Suprapubic skin (tissue), 4 donors: ENCODE measurements around the gene KIAA0513.

Source experiments
- CTCF ChIP-seq, 2 donors: fragments of 200-600 bp in 1 of 2; fragments of 450-650 bp in 1 of 2; sonication (generic) in 1 of 2; IDR thresholded peaks; one replicate each; pipeline ENCODE4 v1.5.1; 2016 to 2019; ENCODE audit warnings: antibody characterized with exemption in 2 of 2, mild to moderate bottlenecking in 1 of 2, moderate library complexity in 1 of 2
- POLR2A ChIP-seq, 2 donors: fragments of 450-650 bp; IDR thresholded peaks; one replicate each; pipeline ENCODE4 v1.6.1; 2017; ENCODE audit warnings: antibody characterized with exemption in 2 of 2, mild to moderate bottlenecking in 2 of 2, moderate library complexity in 2 of 2
- POLR2AphosphoS5 ChIP-seq, 3 donors: sonication (generic); formaldehyde crosslinking; IDR thresholded peaks; one replicate each; pipeline ENCODE4 v1.6.1; 2017; ENCODE audit warnings: antibody characterized with exemption in 3 of 3

- no peak for TF ChIP-seq POLR2AphosphoS5 (IDR thresholded peaks at IDR 0.05)
- TF ChIP-seq CTCF (IDR thresholded peaks at IDR 0.05) = no peak
- no peak for TF ChIP-seq POLR2A (IDR thresholded peaks at IDR 0.05)
Measured at GRCh38 chr16:85075236-85075924, 47.8 kb downstream of the KIAA0513 start.
